T1000 (cell line): ENCODE data around the gene RALGPS1.

Experiments
- DNase-seq: peaks from one replicate; lab custom pipeline; 2025; ENCODE audit warnings: mixed read lengths; lab: John Stamatoyannopoulos, UW

Gene RALGPS1

GRCh38 chr9:127098916-127099553 lies 184.5 kb downstream of the RALGPS1 start:
- no peak for DNase-seq

DNA sequence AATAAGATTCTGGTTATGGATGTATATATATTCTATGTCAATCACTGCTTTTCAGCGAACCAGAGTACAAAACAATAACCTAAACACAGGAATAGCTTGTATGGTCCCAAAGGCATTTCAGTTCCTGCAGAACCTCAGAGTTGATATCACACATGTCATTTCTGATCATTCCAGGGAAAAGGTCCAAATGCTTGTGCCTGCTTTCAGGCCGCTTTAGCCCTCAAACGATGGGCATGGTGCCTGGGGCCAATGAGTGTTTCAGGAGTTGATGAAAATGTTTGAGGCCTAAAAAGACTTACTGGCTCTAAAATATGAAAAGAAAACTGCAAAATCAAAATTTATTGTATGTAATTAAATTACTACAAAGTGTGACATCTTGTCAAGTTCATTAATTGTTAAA lies 185.1 kb downstream of the RALGPS1 start:
- no peak for DNase-seq

- no peak for DNase-seq
Observed at GRCh38 chr9:127102176-127102575, 187.6 kb downstream of the RALGPS1 start.

- no peak for DNase-seq
Observed at GRCh38 chr9:127102788-127103187, 188.2 kb downstream of the RALGPS1 start.

DNA sequence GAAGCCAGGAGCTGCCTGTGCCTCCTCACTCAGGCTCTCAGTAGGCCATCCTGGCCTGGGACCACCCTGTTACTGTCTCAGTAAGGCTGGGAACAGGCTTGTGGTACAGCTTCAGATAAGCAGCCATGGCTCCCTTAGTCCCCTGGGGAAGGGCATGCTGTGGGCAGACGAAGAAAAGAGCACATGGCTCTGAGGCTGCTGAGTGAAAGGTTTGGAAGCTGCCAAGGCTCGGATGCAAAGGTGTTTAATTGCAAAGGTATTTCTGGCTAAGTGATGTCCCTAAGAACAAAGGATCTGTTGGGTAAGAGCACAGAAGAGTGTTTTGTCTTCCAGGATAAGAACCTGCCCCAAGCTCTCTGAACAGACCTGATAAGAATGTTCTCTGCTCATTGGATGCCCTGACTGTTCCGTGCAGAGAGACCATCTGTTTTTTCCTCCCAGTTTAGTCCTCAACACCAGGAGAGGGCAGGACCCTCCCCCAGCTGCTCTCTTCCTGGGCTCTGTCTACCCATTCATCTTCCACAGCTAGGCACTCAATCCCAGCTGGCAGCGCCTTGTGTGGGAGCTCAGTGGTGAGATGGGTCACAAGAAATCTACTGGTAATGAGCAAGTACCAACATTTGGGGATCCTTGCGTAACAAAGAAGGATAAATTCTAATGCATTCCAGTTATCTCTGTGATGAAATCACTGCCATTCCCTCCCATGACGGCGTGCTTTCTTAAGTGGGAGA lies 190.2 kb downstream of the RALGPS1 start:
- no peak for DNase-seq

GRCh38 chr9:127105805-127106465 lies 191.4 kb downstream of the RALGPS1 start:
- no peak for DNase-seq

GRCh38 chr9:127106466-127106855 lies 191.9 kb downstream of the RALGPS1 start:
- no peak for DNase-seq

DNA sequence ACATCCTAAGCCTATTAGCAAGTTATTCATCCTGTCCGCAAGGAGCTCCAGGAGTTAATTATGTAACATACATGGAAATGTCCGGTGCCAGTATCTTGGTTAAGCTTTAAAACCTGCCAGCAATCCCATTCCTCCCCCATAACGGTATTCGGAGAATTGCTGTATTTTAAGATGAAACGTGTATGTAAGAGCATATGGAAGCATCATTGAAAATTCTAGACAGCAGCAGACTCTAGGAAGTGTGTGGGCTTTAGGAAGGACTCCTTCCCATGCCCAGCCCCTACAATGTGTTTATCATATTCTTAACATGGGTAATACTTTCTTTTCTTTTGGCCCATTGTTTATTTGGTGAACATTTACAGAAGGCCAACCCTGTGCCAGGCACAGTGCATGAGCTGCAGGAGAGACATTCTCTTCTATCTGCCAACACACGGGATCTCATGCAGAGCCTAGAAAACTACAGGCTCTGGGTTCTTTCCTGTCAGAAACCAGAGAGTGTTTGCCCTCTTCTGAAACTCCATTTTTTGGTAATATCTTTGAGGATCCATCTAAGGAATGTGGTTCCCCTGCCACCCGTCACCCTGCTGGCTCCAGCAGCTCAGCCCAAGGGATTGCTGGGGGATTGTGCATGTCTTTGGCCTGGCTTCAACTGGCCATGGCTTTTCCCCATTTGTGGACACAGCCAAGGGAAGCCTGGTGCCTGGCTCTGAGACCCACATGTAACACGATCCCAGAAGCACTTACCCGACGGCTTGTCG lies 192.8 kb downstream of the RALGPS1 start:
- no peak for DNase-seq

GRCh38 chr9:127107929-127108876 lies 193.6 kb downstream of the RALGPS1 start:
- no peak for DNase-seq

GRCh38 chr9:127109212-127109711 lies 194.7 kb downstream of the RALGPS1 start:
- DNase-seq, result no peak

GRCh38 chr9:127112056-127112455 lies 197.5 kb downstream of the RALGPS1 start:
- no peak for DNase-seq

GRCh38 chr9:127112735-127113161 lies 198.2 kb downstream of the RALGPS1 start:
- no peak for DNase-seq

DNA sequence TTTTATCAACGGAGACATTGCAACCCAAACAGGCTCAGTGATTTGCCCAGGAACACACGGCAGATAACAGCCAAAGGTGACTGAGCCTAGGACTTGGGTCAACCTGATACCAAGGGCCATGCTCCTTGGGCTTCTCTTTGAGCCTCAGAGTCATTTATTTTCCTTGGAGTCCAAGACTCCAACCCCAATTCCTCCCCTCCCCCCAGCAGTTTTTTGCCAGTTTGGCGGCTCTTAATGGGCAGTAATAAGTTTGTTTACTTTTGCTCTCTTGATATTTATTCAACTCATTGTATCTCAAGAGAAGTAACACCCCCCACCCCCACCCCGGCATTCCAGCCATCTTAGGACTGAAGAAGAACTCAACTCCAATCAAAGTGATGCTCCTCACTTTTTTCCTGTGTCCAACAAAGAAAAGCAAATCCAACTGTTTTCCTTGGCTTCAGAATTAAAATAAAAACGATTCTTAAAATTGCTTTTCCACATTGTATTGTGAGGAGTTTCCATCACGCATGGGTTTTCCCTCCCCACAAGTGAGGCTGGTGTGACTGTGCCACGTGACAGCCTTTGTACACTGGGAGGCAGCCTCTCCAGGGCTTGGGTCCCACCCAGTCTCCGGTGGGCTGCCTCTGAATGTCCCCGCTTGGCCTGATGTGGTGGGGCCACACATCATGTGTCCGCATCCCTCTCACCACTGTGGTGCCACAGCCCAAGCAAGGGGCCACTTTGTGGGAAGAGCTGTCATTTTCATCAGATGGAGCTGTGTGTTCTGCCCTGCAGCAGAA lies 198.8 kb downstream of the RALGPS1 start:
- DNase-seq, result no peak

DNA sequence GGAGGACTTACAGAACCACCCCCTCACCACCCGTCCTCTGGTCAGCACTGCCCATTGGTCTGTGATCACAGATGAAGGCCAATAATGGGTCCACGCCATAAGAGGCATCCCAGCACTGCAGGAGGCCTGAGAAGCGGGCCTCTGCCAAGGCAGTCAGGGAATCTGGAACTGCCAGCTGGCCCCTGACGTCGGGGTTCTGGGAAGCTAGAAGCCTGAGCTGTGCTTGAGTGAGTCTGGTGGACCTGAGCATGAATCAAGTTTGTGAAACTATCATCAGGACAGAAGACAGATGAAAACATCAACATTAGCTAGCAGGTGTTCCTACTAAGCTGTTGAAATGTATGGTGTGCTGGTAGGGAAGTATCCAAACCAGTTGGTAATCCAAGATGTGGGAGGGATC lies 200.0 kb downstream of the RALGPS1 start:
- DNase-seq, result no peak

- DNase-seq, result no peak
Observed at GRCh38 chr9:127116088-127116726, 201.6 kb downstream of the RALGPS1 start.

DNA sequence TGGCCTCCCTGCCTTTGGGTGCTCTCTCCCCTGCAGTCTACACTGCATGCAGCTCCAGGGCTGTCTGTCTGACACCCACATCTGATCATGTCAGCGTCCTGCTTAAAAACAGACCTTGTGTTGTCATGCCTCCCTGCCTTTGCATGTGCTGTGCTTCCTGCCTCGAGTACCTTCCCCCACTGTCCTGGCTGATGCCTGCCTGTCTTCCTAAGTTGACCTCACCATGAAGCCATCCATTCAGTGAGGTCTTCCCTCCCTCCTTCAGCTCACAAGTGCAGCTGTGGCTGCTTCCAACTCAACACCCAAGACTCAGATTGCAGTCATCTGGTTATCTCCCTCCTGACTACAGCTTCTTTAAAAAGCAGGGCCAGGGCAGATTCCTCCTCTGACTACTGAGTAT lies 202.4 kb downstream of the RALGPS1 start:
- no peak for DNase-seq

DNA sequence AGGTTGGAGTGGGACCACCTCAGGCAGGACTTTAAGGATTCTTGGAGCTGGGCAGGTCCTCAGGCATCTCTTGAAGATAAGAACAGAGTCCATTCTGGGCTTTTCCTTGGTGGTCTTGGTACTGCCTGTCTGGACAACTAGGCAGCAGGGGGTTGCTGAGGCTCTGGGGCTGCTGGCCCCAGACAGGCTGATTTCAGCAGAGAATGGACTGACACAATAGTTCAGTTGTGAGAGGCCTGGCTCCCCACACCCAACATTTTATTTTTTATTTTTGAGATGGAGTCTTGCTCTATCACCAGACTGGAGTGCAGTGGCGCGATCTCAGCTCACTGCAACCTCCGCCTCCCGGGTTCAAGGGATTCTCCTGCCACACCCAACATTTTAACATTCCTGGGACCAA lies 203.2 kb downstream of the RALGPS1 start:
- no peak for DNase-seq

- no peak for DNase-seq
Observed at GRCh38 chr9:127118597-127119319, 204.2 kb downstream of the RALGPS1 start.

- no peak for DNase-seq
Observed at GRCh38 chr9:127119320-127119709, 204.7 kb downstream of the RALGPS1 start.
